Eye (tissue), 1 donor: ENCODE results near the gene ZG16.
A peak's percentile ranks its signal among the peaks of the same experiment; 100 is the strongest.

Source experiments
- DNase-seq: peaks from one replicate; pipeline ENCODE4 v3.0.0-alpha.2; 2015

The ZG16 gene

DNA sequence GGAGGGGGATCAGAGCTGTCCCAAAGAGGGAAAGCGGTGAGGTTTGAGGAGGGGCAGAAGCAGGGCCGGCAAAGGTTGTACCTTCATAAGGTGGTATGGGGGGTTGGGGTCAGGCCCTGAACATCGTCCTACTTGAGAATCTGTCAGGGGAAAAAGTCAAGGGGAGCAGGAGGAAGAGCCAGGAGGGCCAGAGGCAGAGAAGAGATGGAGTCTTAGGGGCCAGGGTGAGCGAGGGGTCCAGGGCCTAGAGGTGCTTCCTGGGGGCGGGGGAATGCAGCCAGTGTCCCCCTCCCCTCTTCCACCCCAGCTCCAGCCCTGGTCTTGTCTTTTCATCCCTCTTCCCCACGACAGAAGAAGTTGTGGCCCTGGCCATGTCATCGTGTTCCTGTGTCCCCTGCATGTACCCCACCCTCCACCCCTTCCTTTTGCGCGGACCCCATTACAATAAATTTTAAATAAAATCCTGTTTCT lies 32.7 kb downstream of the ZG16 start:
- no peak for DNase-seq

DNA sequence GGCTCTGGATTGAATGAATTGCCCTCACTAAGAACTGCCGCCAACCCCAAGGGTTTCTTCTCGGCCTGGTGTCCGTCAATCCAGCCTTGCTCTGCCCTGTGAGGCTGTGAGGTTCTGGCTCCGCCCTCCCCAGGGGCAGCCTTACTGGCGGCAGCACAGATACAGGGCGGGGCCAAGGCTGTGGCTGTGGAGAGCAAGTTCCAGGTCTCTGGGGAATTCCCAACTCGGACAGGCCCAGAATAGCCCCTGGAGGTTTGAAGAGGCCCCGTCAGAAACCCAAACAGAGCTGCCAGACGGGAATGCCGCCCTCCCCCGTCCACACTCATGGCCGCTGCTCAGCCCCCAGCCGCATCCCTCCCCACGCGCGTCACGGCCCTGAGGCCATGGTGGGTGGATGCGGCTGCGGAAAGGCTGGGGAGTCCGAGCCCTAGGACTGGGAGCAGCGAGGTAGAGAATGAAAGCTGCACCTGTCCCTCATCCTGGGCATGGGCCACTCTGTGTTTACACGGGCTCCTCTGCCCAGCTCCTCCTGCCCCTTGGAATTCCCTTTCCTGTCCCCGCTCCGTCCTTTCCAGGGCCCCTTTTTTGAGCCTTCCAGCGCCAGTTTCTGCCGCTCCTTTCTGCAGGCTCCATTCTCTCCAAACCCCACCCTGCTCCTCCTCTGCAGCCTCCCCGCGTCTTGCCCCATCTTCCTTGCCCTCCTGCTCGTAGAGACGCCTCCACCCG lies 33.3 kb downstream of the ZG16 start:
- DNase-seq = peak; percentile 97

DNA sequence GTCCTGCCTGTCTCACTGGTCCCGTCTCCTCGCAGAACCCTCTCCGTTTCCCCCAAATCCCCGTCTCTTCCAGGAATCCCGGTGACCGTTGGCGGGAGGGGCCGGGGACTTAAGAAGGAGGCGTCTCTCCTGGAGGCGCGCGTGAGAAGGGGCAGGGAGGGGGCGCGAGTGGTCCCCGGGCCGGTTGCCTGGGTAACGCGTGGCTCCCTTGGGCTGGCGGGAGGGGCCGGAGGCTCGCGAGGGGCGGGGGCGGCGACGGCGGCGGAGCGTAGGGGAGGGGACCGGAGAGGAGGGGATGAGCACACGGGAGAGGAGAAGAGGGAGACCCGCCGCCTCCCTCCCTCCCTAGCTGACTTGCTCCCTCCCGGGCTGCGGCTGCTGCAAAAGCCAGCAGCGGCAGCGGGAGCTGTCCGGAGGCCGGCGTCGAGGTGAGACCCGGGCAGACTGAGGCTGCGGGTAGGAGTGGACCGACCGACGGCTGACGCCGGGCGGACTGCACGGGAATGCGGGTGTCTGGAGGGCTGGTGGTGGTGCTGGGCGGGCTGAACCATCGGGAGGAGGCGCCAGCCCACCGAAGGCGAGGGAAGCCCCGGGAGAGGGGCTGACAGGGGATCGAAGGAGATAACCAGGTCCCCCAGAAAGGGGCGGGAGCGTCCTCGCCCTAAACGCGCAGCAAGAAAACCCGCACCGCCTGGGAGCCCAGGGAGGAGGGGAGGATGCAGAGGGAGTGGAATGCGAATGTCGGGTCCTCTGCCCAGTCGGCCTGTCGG lies 34.0 kb downstream of the ZG16 start, which contains the start of gene PRRT2:
Gene PRRT2 (plus strand): TSS at position 298 of the 770 bp plus-strand sequence. CDS start 862 bp downstream, outside the sequence.
- peak; percentile 96 for DNase-seq

DNA sequence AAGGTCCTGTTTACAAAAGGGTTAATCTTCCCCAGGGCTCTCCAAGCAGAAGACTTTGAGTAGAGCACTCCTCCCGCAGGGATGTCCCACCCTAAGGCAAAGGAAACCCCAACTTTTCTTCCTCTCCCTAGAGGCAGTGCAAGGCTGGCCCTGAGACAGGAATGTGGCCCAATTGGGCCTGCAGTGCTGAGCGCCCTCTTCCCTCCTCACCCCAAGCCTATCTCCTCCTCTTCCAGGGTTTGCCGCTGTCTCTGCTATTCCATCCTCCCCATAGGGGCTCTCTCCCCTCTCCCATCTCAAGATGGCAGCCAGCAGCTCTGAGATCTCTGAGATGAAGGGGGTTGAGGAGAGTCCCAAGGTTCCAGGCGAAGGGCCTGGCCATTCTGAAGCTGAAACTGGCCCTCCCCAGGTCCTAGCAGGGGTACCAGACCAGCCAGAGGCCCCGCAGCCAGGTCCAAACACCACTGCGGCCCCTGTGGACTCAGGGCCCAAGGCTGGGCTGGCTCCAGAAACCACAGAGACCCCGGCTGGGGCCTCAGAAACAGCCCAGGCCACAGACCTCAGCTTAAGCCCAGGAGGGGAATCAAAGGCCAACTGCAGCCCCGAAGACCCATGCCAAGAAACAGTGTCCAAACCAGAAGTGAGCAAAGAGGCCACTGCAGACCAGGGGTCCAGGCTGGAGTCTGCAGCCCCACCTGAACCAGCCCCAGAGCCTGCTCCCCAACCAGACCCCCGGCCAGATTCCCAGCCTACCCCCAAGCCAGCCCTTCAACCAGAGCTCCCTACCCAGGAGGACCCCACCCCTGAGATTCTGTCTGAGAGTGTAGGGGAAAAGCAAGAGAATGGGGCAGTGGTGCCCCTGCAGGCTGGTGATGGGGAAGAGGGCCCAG lies 34.9 kb downstream of the ZG16 start:
- no peak for DNase-seq

DNA sequence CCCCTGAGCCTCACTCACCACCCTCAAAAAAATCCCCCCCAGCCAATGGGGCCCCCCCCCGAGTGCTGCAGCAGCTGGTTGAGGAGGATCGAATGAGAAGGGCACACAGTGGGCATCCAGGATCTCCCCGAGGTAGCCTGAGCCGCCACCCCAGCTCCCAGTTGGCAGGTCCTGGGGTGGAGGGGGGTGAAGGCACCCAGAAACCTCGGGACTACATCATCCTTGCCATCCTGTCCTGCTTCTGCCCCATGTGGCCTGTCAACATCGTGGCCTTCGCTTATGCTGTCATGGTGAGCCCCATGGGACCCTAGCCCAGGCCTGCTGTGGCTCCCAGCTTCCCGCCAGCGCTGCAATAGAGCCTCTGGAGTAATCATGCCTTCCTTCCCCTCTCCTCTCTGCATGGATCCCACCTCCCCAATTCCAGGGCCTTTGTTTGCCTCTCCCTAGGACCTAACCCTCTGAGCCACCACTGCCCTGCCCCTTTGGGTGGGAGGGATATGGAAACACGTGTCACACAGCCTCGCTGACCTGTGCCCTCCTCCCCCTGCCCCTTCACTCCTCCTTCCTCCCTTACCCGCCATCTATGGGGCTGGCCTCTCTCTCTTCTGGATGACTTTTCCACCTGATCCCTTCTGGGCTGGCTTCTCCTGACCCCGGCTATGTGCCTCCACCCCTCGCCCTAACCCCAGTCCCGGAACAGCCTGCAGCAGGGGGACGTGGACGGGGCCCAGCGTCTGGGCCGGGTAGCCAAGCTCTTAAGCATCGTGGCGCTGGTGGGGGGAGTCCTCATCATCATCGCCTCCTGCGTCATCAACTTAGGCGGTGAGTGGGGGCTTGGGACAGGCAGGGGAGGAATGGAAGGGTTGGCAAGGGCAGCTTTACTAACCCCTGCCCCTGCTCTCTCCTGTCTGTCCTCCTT lies 35.8 kb downstream of the ZG16 start:
- peak; percentile 65 for DNase-seq

DNA sequence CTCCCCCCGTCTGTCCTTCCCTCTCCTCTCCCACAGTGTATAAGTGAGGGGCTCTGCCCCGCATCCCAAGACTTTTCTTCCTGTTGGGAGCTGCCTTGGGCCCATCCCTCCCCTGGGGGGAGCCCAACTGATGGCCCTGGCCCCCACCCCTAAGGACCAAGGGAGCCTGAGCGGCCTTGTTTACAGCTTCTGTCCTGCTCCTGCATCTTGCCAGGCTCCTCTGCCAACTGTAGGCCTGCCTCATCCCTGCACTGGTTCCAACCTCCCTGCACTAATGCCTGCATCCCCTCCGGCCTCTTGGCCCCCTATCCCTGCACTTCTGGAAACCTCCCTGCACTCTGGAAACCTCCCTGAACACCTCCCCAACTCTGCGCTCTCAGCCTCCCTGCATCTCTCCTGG lies 36.5 kb downstream of the ZG16 start:
- DNase-seq = no peak

DNA sequence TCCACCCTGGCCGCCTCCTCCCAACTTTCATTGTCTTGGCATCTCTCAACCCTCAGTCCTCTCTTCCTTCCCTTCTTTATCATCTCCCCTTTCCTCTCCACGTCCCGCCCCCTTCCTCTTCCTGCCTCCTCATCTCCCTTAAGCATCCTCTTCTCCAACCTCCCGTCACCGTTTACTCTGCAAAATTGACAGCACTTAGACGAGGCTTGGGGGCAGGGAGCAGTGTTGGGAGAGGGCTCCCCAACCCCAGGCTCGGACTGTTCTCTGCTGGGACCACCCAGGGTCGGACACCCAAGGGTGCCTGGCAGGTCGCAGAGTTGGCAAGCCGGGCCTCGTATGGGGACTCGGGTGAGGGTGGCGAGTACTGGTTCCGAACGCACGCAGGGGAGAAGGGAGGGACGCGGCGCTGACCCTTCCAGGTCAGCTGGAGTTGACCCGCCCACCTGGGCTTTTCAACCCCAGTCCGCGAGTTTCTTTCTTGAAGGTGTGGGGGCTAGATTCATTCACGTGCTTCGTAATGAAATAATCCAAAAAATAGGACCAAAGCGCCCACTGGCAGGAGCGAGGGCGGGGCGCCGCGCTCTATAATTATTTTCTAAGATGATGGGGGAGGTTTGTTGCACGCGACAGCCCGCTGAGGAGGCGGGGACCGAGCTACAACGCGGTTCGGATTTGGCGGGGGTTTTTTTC lies 37.1 kb downstream of the ZG16 start:
- no peak for DNase-seq

DNA sequence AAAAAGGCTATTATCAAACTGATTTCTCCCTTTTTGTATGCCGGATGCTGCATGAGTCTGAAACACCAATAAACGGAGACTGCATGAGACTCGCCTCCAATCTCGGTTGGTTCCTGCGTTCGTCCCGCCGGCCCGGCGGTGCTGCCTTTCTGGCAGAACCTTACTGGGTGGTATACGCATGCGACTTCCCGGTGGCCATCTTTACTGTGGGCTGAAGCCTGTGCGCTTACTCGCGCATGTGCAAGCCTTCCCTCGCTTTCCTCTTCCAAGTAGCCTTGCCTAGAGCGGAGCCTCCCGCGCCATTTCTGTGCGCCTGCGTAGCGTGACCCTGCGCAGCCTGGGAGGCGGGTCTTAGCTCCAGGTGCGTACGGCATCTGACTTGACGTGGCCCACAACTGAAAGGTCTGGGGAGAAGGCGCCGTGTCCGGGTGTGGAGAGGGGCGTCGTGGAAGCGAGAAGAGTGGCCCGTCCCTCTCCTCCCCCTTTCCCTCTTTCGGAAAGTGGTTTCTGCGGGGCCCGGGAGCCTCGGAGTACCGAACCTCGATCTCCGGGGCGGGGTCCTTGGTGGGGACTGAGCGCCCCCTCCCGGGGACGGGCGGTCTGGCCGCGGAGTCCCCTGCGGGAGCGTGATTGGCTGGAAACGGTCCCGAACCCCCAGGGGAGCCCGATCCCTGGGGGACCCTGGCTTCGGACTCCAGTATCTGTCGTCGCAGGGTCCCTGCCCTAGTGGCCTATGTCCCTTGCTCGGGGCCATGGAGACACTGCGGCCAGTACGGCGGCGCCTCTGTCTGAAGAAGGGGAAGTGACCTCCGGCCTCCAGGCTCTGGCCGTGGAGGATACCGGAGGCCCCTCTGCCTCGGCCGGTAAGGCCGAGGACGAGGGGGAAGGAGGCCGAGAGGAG lies 38.0 kb downstream of the ZG16 start, which contains the start of gene PAGR1:
Gene PAGR1 (plus strand): TSS at position 360 of the 901 bp plus-strand sequence. CDS start 374 bp downstream, at position 734.
- DNase-seq = peak; percentile 100

DNA sequence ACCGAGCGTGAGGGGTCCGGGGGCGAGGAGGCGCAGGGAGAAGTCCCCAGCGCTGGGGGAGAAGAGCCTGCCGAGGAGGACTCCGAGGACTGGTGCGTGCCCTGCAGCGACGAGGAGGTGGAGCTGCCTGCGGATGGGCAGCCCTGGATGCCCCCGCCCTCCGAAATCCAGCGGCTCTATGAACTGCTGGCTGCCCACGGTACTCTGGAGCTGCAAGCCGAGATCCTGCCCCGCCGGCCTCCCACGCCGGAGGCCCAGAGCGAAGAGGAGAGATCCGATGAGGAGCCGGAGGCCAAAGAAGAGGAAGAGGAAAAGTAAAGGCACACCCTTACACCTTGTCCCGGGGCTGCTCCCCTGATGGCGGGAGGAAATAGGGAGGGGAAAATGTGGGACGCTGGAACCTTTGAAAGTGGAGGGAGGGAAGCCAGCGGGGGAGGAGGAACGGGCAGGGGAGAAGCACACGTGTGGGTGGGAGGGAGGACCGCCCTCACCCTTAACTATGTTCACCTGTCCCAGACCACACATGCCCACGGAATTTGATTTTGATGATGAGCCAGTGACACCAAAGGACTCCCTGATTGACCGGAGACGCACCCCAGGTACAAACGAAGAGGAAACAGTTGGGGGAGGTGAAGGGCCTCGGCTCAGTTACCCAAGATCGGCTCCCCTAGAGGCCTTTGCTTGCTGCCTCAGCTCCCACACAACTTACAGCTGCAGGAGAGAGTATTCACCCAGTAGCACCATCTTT lies 38.8 kb downstream of the ZG16 start:
- peak; percentile 72 for DNase-seq

DNA sequence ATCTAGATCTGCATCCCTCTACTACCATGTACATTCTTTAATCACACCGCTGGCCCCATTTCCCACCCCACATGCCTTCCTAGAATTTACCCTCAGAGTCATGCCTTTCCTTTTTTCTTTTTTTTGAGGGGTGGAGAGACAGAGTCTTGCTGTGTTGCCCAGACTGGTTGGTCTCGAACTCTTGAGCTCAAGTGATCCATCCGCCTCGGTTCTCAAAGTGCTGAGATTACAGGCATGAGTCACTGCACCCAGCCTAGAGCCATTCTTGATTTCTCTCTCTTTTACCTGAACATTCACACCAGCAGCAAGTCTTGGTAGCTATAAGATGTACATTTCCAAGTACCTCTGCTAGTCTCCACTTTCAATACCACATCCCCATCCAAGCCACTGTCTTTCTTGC lies 40.0 kb downstream of the ZG16 start:
- DNase-seq = no peak

DNA sequence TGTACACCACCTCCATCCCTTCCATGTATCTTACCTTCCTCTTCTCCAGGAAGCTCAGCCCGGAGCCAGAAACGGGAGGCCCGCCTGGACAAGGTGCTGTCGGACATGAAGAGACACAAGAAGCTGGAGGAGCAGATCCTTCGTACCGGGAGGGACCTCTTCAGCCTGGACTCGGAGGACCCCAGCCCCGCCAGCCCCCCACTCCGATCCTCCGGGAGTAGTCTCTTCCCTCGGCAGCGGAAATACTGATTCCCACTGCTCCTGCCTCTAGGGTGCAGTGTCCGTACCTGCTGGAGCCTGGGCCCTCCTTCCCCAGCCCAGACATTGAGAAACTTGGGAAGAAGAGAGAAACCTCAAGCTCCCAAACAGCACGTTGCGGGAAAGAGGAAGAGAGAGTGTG lies 41.5 kb downstream of the ZG16 start:
- no peak for DNase-seq

DNA sequence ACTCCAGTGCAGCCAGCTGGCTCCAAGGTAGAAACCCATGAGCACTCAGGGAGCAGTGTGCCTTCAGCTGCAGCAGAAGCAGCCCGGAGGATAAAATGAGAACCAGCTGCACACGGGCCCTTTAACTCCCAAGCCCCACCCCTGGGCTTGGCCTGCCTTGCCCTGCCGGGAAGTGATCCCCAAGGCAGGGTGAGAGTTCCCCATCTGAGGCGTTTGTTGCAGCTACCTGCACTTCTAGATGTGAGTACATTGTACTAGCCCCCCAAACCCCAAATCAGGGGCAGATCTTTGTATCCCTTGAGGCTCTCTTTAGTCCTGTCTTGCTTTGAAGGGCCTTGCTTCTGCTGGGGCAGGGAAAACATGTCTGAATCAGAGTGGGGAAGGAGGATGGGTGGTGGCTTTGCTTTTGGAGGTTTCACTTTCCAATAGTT lies 42.2 kb downstream of the ZG16 start, which contains the start of gene MVP:
Gene MVP (plus strand): TSS at position 192 of the 431 bp plus-strand sequence. CDS start 10,088 bp downstream, outside the sequence.
- DNase-seq = peak; percentile 49

DNA sequence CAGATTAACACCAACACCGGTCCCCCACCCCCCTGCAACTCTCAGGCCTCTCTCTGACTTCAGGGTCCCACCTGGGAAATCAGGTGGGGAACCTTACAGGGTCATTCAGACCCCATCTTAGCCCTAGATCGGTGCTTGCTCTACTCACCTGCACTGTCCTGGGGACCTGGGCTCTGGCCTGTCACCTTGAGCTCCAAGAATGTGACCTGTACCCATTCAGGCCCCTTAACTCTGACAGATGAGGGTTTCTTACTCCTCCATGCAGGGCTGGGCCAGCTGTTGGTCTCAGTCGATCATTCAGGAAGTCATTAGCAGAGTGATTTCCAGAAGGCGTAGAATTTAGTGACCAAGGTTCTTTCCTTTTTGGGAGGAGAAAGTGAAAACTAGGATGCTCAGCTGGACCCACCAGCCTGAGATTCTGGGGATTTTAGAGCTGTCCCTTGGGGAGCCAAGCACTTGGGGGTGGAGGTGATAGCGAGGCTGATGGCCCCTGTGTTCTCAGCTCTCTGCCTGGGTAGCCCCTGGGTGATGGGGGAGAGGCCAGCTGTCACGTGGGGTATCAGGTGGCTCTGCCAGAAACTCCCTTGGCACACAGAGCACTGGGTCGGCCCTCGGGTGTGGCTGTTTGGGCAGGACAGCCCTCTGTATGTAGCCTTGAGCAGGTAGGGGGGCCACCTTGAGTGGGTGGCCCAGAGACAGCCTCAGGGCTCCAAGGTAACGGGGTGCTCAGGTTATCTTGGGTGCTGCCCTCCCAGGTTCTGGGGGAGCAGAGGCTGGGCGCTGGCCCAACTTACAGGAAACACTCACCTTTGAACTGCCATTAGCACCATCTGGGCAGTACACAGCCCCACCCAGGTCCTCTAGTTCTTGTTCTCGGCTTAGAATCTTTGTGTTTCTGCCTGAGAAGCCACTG lies 42.9 kb downstream of the ZG16 start:
- DNase-seq = no peak

DNA sequence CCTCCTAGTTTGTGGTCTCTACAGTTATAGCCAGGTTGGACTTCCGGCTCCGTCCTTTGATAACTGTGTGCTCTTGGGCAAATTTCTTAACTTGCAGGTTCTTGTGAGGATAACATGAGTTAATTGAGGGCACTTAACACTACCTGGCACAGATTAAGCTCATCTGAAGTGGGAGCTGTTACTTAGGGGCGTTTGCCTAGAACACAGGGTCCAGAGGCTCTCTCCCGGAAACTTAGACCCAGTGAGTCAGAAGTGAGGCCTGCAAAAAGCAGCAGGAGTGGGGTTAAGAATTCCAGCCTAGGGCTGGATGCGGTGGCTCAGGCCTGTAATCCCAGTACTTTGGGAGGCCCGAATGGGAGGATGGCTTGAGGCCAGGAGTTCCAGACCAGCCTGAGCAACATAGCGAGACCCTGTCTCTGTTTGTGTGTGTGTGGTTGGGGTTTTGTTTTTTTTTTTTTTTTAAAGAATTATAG lies 43.6 kb downstream of the ZG16 start:
- DNase-seq = peak; percentile 16

DNA sequence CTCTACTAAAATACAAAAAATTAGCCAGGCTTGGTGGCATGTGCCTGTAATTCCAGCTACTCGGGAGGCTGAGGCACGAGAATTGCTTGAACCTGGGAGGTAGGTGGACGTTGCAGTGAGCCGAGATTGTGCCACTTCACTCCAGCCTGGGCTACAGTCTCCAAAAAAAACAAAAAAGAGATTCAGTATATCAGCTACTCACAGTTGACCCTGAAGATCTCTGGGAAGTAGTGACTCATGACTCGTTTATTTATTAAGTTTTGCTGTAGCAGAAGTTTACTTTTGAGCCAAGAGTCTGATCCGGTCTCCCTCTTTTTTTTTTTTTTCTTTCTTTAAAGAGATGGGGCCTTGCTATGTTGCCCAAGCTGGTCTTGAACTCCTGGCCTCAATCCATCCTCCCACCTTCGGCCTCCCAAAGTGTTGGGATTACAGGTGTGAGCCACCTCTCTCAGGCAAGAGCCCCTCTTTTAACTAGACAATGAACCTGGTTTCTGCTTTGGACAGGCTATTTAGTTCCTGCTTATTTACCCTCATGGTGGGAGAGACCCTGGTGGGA lies 46.6 kb downstream of the ZG16 start:
- DNase-seq = peak; percentile 8

DNA sequence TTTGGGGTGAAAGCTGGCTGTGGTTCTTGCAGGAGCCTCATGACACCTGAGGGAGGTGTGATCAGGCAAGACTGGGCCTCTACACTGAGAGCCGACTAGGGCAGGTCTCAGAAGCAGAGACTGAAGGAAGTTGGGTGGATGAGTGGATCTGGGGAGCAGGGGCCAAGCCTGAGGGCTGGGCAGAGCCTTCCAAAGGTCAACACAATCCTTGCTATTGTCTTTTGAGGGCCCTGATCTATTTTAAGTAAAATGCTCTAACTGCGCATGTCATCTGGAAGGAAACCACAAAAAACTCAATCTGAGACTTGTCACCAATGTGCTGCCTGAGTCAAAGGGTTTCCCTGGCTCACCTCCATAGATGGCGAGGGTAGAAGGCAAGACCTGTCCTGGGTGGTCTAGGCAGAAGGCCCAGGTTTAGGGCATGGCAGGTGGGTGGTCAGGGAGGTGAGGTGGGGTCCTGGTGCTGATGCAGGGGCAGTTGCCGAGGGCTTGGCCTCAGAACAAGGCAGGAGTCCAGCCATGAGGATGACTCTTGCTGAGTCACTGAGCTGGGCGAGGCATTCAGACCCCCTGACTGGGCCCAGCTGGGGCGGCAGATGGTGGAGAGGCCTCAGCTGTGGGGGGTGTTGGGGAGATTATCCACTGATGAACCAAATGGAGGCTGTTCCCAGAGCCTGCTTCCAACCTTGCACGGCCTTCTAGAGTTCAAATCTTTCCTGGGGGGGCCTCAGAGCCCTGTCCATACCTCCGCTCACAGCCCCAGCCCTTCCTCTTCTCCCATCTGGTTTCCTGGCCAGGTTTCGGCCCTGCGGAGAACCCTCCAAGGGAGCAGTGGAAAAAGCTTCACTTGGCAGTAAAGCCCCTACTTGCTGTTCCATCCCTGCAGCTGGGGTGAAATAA lies 47.3 kb downstream of the ZG16 start:
- DNase-seq = peak; percentile 78
